ENCODE measurements around the gene ARFIP1. TPM values are rescaled to one million over a fixed set of nuclear protein-coding genes. Genes with fewer than 3 reads are reported as not detected.

The ARFIP1 gene
- total and polyA plus RNA-seq, 2 of the 8 experiments (the other 6 are each of a cell fraction or from before 2014, with no cell fraction given), result 13.5 to 38.0 TPM

DNA sequence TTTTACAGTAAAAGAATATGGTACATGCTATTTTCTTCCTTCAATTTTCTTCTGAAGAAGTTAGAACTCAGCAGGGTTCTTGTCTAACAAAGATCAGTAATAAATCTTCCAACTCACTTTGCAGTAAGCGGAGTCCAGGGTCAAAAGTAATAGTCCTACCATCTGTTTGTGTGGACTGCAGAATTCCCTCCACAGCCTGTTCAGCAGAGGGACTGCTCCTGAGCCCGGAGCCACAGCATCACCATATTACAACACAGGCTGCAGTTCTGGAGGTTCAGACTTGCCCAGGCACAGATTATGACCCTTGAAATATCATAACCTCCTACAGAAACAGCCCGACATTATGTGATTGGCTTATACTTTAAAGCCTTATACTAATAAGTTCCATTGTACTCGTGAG is 166.7 kb downstream of the ARFIP1 start (continued):
- TF ChIP-seq, protein P1, sequence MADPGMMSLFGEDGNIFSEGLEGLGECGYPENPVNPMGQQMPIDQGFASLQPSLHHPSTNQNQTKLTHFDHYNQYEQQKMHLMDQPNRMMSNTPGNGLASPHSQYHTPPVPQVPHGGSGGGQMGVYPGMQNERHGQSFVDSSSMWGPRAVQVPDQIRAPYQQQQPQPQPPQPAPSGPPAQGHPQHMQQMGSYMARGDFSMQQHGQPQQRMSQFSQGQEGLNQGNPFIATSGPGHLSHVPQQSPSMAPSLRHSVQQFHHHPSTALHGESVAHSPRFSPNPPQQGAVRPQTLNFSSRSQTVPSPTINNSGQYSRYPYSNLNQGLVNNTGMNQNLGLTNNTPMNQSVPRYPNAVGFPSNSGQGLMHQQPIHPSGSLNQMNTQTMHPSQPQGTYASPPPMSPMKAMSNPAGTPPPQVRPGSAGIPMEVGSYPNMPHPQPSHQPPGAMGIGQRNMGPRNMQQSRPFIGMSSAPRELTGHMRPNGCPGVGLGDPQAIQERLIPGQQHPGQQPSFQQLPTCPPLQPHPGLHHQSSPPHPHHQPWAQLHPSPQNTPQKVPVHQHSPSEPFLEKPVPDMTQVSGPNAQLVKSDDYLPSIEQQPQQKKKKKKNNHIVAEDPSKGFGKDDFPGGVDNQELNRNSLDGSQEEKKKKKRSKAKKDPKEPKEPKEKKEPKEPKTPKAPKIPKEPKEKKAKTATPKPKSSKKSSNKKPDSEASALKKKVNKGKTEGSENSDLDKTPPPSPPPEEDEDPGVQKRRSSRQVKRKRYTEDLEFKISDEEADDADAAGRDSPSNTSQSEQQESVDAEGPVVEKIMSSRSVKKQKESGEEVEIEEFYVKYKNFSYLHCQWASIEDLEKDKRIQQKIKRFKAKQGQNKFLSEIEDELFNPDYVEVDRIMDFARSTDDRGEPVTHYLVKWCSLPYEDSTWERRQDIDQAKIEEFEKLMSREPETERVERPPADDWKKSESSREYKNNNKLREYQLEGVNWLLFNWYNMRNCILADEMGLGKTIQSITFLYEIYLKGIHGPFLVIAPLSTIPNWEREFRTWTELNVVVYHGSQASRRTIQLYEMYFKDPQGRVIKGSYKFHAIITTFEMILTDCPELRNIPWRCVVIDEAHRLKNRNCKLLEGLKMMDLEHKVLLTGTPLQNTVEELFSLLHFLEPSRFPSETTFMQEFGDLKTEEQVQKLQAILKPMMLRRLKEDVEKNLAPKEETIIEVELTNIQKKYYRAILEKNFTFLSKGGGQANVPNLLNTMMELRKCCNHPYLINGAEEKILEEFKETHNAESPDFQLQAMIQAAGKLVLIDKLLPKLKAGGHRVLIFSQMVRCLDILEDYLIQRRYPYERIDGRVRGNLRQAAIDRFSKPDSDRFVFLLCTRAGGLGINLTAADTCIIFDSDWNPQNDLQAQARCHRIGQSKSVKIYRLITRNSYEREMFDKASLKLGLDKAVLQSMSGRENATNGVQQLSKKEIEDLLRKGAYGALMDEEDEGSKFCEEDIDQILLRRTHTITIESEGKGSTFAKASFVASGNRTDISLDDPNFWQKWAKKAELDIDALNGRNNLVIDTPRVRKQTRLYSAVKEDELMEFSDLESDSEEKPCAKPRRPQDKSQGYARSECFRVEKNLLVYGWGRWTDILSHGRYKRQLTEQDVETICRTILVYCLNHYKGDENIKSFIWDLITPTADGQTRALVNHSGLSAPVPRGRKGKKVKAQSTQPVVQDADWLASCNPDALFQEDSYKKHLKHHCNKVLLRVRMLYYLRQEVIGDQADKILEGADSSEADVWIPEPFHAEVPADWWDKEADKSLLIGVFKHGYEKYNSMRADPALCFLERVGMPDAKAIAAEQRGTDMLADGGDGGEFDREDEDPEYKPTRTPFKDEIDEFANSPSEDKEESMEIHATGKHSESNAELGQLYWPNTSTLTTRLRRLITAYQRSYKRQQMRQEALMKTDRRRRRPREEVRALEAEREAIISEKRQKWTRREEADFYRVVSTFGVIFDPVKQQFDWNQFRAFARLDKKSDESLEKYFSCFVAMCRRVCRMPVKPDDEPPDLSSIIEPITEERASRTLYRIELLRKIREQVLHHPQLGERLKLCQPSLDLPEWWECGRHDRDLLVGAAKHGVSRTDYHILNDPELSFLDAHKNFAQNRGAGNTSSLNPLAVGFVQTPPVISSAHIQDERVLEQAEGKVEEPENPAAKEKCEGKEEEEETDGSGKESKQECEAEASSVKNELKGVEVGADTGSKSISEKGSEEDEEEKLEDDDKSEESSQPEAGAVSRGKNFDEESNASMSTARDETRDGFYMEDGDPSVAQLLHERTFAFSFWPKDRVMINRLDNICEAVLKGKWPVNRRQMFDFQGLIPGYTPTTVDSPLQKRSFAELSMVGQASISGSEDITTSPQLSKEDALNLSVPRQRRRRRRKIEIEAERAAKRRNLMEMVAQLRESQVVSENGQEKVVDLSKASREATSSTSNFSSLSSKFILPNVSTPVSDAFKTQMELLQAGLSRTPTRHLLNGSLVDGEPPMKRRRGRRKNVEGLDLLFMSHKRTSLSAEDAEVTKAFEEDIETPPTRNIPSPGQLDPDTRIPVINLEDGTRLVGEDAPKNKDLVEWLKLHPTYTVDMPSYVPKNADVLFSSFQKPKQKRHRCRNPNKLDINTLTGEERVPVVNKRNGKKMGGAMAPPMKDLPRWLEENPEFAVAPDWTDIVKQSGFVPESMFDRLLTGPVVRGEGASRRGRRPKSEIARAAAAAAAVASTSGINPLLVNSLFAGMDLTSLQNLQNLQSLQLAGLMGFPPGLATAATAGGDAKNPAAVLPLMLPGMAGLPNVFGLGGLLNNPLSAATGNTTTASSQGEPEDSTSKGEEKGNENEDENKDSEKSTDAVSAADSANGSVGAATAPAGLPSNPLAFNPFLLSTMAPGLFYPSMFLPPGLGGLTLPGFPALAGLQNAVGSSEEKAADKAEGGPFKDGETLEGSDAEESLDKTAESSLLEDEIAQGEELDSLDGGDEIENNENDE (IDR thresholded peaks at IDR 0.05; ENCODE audit: insufficient replicate concordance, low read length), result no peak
- TF ChIP-seq RXRA (IDR thresholded peaks at IDR 0.05; ENCODE audit: insufficient read depth, low read depth, low read length) (no peak), BCL11A (IDR thresholded peaks at IDR 0.05; ENCODE audit: low read depth in 2 of 2, low read length in 2 of 2) (no peak), SP2 (IDR thresholded peaks at IDR 0.05; ENCODE audit: low read length) (no peak), SIX5 (IDR thresholded peaks at IDR 0.05; ENCODE audit: low read depth, low read length) (no peak)
